Stimulated activated CD4-positive, alpha-beta T cell treated with anti-CD3 and anti-CD28 coated beads, Interleukin-12 subunit alpha, Interleukin-12 subunit beta, amount 100 ng/mL, for 24 hours (primary cell): Measurements from ENCODE around the gene RIN3.

ENCODE experiments used
- DNase-seq, 2 experiments: peaks; one replicate each; pipeline ENCODE4 v3.0.0-alpha.2; 2020; ENCODE audit warnings: low read depth in 2 of 2

Gene RIN3

DNA sequence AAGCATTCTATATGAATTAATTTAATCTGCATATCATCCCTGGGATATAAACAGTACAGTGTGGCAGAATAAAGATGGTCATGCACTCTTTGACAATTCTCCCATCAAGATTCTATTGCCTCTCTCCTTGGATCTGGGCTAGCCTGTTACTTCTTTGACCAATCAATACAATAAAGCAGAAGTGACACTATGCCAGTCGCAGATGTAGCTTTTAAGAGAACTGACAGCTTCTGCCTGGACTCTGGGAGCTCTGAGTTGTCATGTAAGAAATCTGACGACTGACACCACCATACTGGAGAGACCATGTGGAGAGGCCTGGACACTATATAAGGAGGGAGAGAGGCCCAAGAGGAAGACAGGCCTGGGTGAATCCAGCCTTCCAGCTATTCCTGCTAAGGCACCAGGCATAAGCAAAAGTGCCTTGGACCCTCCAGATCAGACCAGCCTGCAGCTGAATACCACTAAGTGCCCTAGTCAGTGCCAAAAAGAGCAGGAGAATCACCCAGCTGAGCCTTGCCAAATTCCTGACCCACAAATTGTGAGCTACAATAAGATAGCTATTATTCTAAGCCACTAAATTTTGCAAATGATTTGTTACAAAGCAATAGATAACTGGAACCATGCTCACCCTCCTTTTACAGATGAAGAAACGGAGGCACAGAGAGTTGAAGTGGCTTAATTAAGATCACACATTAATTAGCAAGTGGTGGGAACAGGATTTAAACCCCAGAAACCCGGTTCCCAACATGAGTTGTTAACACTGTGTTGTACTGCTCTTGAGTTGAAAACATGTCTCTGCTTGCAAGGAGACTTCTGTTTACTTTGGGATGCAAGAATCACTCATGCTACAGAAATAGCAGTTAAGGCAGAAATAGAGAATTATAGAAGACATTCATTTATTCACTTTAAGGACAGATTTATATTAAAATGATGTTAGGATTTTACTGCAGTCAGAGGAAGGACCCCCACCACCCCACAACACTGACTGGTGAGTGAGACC lies 84.6 kb downstream of the RIN3 start:
- no peak for DNase-seq

DNA sequence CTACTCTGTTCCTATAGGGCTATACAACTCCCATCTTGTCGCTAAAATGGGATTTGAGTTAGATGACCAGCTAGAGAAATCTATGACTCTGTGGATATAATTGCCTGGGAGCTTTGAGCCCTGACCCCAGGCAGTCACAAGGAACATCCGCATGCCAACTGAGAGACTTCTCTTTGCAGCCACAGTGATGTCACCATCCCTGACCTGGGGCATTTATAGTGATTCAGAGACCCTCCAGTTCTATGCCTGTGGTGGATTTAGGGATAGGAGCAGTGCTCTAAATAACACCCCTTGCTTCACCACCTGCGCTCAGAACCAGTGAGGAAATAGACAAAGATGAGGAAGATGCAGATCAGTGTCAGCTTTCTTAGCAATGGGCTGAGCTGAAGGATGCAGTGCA lies 86.2 kb downstream of the RIN3 start:
- DNase-seq, result no peak

DNA sequence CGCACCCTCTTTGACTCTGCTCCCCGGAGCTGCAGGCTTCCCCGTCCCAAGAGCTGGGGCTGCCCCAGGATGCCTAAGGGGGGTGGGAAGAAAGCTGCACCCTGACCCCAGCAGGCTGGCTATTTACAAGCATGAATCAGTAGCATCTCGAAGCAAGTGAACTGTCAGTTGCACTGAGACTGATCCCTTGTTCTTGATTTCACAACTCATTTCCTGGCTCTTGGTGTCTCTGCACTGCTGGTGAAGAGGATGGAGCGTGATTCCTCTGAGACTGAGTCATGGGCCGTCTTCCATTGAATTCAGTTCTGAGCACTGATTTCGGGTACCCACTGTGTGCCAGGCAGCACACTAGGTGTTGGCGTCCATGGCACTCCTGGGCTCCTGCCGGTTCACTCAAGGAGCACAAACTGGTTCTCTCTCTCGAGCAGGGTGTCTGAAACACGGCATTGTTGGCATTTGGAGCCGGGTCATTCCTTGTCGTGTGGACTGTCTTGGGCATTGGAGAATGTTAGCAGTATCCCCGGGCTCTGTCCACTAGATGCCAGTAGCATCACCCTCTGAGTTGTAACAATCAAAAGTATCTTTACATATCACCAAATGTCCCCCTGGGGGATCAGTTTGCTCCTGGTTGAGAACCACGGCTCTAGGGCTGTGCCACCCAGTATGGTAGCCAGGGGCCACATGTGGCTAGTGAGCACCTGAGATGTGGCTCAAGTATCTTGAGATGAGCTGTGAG lies 86.9 kb downstream of the RIN3 start:
- DNase-seq, result no peak

DNA sequence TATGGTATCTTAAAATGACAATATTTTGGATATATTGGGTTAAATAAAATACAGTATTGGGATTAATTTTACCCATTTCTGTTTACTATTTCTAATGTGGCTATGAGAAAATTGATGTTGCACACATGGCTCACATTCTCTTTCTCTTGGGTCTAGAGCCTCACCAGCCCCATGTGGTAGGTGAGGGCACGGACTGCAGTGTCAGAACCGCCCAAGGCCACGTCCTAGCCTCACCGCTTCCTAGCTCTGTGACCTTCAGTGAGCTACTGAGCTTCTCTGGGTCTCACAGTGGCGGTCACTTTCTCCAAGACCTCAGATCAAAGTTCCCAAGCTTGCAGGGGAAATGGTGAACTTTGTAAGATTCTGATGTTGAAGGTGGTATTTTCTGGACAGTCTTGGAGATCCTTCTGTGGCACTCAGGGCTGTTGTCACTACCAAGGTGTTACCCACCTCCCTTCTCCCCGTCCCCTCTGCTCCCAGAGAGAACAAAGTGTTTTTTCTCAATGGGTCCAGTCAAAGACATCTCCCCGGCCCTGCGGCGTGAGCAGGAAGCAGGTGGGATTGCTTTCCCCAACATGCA lies 87.6 kb downstream of the RIN3 start:
- no peak for DNase-seq

DNA sequence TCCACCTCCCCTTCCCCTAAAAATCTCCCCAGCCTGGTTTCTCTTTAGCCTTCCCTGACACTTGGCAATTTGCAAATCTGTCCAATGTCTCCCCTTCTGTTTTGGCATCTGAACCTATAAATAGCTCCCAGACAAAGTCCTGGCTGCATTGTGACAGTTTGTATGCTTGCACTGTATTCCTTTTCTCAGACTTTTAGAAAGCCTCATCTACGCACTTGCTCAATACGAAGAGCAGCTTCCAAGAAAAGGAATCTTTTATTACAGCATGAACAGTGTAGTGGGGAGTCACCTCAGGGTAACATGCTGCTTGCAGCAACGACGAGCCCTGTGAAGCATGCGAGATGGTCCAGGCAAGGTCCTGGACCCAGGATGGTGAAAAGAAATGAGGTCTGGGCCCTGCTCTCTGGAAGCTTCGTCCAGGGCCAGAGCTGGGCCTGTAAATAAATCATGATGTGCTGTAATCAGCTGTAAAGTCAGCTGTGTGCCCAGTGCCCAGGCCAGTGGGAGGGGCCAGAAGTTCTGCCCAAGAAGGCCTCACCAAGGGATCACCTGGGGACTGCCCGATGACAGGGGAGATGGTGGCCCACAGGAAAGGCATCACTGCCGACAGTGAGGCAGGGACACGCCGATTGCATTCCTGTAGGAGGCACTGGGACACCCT lies 88.3 kb downstream of the RIN3 start:
- no peak for DNase-seq

DNA sequence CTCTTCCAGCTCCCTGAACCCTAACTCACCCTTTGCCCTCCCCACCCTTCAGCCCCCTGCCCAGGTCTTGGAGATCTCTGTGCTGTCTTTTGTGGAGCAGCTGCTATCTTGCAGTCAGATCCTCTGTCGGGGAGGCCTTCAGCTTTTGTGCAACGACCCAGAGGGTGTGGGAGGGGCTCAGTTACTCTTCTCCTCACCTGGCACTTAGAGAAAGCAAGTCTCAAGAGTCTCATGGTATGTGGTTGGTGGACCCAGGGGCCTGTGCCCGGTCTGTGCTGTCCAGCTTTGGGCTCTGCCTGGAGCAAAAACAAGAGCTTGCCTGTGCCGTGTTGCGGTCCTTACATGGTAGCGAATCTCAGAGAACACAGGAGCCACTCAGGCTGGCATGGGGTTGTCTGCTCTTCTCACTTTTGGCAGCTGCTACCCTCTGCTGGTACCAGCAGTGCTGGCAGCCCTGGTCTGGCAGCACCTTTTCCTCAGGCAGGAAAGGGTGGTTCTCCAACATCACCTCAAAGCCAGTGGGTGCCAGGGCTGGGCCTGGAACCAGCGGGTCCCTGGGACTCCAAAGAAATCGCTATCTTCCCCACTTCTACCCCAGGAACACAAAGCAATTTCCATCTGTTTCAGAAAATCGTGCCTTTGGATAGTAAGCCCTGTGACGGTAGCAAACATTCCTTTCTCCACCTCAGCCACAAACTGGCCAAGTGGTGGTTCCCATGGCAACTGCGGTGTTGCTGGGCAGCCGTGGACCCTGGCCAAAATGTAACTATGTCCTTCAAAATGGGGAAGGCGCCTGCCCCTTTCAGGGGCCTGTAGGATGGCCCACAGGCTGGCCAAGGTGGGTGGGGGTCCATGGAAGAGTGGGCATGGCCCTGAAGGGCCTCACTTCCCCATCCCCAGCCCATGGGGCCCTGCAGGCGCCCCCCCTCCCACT lies 90.0 kb downstream of the RIN3 start:
- DNase-seq, result peak in 1 of 2 experiments; percentile 11

DNA sequence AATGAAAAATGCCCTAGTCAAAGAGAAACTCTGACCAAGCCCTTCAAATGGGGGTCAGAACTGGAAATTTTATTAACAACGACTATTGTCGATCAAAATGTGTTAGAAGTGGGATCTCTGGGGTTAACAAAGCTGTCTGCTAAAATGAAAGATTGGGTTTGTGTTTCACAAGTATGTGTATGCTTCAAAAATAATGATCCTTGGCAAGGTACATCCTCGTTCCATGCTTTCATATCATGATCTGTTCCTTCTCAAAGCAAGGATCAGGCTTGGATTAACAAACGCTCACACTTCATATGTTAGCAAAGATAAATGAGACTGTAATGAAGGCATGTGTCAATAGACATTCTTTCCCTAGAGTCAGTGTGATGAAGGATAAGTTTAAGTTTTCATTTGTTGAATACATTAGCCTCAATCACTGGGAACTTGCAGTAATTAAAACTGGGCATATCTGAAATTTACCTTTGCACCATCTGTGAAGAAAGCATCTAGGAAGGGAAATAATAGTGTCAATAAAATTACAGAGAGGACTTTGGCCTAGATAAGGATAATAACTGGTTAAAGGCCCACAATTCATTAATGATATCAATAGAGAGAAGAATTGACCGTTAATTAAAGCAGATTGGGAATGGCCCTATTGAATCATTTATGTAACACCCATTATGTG lies 91.8 kb downstream of the RIN3 start:
- no peak for DNase-seq

DNA sequence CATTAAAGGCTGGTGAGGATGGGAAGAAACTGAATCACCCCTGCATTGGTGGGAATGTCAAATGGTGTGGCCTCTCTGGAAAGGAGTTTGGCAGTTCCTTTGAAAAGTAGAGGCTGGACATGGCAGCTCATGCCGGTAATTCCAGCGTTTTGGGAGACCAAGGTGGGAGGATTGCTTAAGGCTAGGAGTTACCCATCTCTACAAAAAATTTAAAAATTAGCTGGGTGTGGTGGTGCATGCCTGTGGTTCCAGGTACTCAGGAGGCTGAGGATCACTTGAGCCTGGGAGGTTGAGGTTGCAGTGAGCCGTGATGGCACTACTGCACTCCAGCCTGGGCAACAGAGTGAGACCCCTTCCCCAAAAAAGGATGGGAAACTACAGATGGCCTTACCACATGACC lies 93.7 kb downstream of the RIN3 start:
- no peak for DNase-seq

DNA sequence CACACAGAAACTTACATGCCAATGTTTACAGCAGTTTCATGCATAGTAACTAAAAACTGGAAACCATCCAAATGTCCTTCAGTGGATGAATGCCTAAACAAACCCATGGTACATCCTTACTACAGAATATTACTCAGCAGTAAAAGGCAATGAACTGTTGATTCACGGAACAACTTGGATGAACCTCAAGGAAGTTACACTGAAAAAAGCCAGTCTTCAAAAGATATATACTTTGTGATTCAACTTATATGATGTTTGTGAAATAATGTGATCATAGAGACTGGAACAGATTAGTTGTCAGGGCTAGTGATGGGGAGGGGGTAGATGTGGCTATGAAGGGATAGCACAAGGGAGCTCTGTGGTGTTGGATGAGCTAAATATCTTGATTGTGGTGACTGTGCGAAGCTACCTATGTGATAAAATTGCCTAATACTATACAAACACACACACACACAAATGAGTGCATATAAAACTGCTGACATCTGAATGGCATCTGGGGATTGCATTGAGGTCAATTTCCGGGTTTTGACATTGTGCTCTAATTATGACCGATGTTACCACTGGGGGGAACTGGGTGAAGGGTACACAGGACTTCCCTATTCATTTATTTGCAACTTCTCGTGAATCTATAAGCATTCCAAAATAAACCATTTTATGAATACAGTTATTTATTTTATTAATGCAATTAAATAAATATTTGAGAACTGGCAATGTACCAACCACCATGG lies 94.3 kb downstream of the RIN3 start:
- no peak for DNase-seq

DNA sequence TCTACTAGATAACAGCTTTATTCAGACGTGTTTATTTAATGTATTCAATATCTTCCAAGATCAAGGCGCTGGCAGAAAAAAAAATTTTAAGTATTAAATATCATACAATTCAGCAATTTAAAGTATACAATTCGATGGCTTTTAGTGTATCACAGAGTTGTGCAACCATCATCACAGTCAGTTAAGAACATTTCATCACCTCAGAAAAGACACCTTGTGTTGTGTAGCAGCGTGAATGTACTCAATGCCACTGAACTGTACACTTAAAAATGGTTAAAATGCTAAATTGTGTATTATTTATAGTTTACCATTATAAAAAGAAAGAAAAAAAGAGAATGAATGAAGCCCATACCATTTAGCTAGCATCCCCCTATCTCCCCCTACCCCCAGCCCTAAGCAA lies 96.4 kb downstream of the RIN3 start:
- no peak for DNase-seq

DNA sequence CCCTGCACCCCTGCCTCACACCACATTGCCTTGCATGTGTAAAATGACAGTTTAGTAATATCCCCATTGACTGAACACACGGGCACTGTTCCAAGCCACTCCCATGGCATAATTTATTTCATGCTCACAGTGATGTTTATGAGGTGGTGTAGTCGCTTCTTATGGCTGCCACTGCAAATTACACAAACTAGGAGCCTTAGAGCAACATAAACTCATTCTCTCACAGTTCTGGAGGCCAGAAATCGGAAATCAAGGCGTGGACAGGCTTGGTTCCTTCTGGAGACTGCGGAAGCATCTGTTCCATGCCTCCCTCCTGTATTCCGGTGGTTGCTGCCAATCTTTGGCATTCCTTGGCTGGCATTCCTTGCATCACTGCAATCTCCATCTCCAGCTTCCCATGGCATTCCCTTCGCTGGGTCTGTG lies 97.3 kb downstream of the RIN3 start:
- no peak for DNase-seq

DNA sequence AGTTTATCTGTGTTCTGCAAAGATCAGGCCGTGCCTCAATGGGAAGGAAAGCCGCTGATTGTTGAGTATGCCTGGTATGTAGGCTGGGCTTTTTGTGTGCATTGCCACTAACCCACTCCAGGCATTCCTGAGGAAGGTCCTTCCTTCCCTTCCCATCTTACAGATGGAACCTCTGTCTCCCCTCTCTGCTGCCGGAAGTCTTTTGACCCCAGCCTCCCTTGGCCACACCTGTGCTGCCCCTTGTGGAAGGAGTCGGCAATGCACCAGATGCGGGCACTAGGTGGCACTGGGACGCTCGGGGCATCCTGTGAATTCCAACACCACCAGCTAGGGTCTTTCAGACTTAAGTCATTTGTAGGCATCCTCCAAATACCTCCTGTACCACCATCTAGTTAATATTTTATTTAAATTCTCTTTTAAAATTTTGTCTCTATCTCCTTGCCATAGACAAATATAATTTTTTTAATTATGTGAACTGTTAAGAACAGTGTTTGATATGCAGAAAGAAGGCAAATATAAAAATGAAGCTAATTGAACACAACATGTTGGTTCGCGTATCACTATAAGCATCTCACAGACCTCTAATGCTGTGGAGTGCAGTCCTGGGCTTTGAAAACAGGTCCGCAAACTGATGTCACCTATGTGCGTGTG lies 99.6 kb downstream of the RIN3 start:
- DNase-seq, result peak; percentile 39 to 67

DNA sequence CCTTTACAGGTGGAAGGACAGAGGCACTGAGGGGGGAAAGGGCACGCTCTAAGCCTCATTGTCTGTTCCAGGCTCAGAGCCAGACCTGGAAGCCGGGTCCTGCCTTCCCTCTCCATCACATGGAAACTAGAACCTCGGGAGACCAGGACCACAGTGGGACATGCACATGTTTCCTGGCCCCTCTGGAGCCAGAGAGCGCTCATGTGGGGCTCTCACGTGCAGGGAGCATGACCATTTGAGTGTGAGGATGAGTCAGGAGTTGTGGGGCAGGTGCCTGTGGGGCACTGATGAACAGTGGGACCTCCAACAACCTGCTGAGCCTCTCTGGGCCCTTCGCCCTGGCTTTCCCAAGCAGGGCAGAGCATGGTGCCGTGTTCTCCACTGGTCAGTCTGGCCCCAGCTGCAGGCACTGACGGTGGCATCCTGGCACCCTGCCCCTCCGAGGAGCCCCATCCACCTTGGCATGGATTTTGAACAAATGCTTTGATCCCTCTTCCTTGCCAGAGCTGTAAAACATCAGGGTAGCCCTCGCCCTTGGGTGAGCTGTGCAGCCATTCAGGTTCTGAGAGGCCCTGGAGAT lies 100.2 kb downstream of the RIN3 start:
- DNase-seq, result no peak

DNA sequence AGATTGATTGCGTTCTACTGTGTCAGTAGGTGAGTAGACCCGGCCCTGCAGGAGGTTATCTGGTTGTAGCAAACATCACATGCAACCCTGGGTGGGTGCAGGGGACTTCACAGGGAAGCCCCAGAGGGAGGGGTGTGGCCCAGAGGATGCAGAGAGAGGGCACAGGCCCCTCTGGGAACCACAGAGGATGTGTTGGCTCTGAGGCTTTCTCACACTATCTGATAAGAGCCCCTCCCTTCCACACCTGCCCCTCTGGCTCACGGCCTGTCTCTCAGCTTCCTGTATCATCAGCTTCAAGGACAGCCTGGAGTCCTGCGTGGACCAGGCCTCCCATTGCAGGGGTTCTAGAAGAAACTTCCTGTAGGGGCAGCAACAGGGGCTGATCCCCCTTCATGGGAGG lies 101.9 kb downstream of the RIN3 start:
- peak; percentile 7 to 8 for DNase-seq

DNA sequence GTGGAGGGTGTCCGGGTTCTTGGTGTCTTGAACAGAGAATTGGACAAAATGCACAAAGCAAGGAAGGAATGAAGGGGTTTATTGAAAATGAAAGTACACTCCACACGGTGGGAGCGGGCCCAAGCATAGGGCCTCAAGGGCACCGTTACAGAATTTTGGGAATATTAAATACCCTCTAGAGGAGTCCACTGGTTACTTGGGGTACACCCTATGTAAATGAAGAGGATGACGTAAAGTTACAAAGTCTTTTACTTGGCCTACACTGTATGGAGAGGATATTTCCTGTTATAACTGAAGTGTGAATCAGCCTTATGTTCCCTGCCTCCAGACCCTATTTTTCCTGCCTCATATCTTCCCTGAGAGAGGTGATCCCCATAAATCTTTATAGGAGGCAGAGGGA lies 102.6 kb downstream of the RIN3 start:
- DNase-seq, result no peak

DNA sequence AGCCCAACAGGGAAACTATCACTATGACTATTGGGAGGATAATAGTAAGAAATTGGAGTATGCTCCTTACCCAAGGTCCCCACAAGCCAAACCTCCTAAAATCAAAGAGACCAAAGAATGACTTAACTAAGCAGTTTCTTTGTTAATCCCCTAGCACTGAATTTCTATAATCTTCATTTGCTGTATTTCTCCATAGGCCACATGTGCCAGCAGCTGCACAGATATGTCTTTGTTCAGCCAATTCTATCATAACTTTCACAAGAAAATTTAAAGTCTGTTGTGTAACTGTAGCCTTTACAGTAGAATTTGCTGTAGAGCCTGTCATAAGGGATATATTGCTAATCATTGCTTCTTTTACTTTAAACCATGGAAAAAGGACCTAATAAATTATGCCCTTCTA lies 104.0 kb downstream of the RIN3 start:
- DNase-seq, result no peak

DNA sequence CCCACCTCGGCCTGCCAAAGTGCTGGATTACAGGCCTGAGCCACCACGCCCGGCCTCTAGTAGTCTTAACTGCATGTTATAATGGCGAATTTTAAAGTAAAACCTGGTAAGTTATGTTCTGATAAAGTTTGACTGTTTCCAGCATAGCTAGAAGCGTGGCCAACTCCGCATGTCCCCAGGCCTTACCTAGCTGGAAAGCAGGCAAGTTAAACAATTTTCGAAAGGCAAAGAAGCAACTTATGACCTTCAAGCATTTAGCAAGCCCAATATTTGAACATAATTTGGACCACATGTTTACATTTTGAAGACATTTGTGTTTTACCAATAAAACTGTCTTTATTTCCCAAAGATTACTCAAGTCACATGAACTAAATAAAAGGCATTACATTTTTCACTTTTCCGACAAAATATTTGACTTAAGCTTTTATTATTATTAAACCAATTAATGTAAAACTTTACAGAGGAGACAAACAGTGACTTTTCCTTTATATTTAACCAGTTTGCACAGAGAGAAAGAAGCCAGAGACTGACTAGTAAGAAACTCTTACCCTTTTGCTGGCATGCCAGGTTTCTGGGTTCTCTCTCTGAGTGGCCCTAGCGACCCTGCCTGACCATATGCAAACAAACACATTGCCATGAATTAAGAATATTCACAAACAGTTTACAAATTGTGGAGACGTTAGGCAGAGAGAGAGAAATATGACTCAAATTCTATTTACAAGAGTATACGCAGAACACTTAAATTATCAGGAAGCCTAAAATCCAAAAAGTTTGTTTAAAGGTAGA lies 106.3 kb downstream of the RIN3 start:
- DNase-seq, result no peak

DNA sequence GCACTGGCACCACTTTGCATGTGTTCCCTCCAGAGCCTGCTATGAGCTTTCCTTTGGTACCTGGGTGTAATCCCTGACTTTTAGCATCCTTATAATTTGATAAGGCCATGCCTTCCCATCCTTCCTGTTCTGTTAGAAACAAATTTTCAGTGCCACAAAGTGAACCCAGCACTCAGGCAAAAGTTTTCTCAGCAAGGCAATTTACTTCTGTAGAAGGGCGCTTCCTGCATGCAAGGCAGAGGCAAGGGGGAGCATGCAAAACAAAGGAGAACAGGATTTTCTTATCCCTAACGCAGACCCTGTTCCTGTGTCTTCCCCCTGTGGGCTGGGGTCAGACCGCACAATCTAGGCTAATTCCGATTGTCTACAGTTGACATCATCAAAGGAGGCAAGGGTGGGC lies 108.7 kb downstream of the RIN3 start:
- no peak for DNase-seq
